GM15510 (cell line): Measurements from ENCODE around the gene ZNF678.

Source experiments
- POLR2A ChIP-seq: IDR thresholded peaks from 3 replicates; pipeline ENCODE4 v1.6.1; 2011; ENCODE audit warnings: borderline replicate concordance; ENCODE audit not compliant: insufficient read length; ENCODE audit errors: extremely low read depth

The ZNF678 gene

DNA sequence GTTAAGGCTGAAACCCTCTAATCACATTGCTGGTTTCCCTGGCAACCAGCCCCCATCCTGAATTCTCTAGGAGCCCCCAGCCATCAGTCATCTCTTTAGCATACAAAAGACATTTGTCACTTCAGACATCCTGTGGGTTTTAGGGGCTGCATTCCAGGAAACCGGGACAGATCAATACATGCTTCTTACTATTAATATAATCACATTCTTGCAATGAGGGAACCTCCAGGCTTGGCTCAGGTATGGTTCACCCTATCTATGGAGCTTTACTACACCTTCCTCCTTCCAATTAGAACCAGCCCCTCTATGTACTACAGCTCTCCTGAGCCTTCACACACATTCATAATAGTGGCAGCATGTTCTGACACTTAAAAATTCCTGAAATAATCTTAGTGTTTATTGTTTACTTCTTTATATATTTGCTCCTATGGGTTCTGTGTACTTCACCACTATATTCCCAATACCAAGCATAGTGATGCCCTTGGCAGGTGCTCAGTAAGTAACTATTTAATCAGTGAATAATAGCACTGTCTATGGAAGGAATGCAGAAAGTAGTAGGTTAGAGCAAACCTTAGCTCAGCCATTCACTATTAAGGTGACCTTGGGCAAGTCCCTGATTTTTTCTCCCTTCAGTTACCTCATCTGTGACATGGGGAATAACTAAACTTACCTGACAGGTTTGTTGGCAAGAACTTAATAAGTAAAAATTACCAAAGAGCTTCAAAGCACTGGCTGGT lies 59.6 kb downstream of the ZNF678 start:
- no peak for TF ChIP-seq POLR2A

- TF ChIP-seq POLR2A: no peak
Measured at GRCh38 chr1:227632325-227632724, 69.0 kb downstream of the ZNF678 start.

DNA sequence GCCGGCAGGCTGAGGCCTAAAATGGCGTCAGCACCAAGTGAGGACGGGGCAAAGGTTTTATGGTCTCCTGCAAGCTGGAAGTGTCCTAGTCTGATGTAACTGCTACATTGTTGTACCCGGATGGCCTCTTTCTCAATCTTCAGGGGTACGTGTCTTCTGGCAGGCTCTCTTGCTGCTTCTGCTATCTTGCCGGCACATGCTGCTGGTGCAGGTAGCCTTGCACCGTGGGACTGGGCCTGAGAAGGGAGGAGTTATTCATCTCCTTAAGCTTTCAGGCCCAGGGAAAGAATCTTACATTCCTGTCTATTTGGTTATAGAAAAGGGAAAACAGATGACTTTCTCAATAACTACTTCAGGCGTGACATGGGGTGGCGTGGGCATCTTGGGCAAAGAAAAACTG lies 72.2 kb downstream of the ZNF678 start:
- TF ChIP-seq POLR2A: no peak

- TF ChIP-seq POLR2A: no peak
Measured at GRCh38 chr1:227654431-227654830, 91.1 kb downstream of the ZNF678 start.

DNA sequence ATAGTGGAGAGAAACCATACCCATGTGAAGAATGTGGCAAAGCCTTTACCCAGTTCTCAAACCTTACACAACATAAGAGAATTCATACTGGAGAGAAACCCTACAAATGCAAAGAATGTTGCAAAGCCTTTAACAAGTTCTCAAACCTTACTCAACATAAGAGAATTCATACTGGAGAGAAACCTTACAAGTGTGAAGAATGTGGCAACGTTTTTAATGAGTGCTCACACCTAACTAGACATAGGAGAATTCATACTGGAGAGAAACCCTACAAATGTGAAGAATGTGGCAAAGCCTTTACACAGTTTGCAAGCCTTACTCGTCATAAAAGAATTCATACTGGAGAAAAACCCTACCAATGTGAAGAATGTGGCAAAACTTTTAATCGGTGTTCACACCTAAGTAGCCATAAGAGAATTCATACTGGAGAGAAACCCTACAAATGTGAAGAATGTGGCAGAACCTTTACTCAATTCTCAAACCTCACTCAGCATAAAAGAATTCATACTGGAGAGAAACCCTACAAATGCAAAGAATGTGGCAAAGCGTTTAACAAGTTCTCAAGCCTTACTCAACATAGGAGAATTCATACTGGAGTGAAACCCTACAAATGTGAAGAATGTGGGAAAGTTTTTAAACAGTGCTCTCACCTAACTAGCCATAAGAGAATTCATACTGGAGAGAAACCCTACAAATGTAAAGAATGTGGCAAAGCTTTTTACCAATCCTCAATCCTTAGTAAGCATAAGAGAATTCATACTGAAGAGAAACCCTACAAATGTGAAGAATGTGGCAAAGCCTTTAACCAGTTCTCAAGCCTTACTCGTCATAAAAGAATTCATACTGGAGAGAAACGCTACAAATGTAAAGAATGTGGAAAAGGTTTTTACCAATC lies 91.7 kb downstream of the ZNF678 start:
- no peak for TF ChIP-seq POLR2A

DNA sequence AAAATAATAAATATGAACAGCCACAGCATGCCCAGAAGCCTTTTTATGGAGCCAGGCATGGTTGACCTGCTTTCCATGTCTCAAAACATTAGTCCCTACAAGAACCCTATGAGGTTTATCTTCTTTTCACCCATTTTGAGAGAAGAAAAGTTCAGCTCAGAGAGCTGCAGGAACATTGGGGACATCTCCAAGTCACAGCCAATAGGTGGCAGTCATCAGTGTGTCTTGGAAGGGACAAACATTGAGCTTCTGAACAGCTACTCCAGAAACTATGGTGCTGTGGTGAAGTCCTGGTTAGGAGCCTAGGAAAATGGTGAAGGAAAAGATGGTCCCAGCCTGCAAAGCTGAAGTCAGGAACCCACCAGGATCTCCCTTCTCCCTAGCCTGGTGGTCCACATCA lies 98.1 kb downstream of the ZNF678 start:
- no peak for TF ChIP-seq POLR2A

DNA sequence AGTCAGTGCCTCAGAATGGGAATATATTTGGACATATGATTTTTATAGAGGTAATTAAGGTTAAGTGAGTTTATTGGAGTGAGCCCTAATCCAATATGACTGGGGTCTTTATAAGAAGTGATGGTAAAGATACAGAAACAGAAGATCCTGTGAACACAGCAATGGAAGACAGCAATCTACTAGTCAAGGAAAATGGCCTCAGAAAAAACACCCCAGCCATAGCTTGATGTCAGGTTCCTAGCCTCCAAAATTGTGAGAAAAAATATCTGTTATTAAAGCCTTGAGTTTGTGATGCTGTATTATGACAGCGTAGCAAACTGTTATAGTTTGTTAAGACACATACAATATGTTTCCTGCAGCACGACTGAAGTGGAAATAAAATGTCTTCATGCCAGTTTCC lies 99.6 kb downstream of the ZNF678 start:
- no peak for TF ChIP-seq POLR2A

DNA sequence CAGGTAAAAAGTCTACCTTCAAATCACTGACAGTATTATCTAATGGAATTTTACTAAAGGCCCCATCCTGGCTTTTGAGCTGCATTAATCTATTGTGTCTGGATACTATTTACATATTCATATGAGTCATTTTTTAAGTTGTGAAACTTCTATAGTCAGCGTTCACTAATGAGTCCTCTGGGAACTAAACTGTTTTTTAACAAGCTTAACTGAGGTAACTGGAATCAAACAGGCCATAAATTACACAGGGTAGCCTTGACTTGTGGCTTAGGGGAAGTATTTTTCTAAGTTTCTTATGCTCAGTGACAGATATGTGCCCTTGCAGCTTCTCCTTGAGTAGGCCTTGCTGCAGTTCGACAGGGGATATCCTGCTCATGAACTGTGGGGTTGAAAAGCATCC lies 102.9 kb downstream of the ZNF678 start:
- no peak for TF ChIP-seq POLR2A

DNA sequence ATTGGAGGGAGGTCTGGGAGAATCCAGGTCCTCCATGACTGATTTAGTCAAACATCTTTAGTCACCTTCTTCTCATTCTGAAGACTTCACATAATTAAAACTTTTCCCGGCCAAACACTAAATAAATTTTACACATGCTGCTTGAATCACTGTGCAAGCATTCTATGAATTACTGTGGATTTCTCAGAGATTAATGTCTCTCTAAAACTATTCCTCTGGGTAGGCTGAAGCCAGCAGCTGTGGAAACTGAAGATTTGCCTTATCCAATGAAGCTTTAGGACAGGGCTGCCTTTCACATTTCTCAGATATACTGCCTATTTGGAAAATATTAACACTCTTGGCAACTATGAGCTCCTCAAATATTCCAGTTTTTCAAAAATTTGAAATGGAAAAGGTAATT lies 110.1 kb downstream of the ZNF678 start:
- TF ChIP-seq POLR2A: no peak

GRCh38 chr1:227685807-227686206 lies 122.5 kb downstream of the ZNF678 start:
- no peak for TF ChIP-seq POLR2A

DNA sequence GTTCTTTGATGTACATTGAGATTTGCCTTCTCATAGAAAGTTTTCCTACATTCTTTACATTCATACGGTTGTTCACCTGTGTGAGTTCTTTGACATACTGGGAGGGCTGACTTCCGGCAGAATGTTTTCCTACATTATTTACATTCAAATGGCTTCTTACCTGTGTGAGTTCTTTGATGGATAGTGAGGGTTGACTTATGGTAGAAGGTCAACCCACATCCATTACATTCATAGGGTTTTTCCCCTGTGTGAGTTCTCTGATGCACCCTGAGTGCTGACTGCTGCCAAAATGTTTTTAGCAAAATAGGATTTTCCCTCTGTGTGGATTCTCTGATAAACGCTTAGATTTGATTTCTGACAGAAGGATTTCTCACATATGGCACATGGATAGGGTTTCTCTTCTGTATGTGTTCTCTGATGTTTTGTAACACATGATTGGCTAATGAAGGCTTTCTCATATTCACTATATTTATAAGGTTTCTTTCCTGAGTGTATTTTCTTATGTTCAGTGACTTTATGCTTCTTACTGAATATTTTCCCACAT lies 134.0 kb downstream of the ZNF678 start:
- TF ChIP-seq POLR2A: no peak

- no peak for TF ChIP-seq POLR2A
Measured at GRCh38 chr1:227707846-227708245, 144.5 kb downstream of the ZNF678 start.

DNA sequence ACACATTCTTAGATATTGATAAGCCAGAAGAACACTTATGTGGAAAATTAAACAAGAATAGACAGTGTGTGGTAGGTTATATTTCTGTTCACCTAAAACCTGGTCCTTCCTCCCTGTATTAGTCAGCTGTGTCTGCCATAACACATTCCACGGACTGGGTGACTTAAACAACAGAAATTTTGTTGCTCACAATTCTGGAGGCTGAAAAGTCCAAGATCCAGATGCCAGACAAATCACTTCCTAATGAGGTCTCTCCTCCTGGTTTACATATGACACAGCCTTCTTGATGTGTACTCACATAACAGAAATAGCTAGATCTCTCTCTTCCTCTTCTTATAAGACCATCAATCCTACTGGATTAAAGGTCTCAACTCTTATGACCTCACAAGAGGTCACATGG lies 146.1 kb downstream of the ZNF678 start:
- no peak for TF ChIP-seq POLR2A

GRCh38 chr1:227712648-227713047 lies 149.3 kb downstream of the ZNF678 start:
- no peak for TF ChIP-seq POLR2A

DNA sequence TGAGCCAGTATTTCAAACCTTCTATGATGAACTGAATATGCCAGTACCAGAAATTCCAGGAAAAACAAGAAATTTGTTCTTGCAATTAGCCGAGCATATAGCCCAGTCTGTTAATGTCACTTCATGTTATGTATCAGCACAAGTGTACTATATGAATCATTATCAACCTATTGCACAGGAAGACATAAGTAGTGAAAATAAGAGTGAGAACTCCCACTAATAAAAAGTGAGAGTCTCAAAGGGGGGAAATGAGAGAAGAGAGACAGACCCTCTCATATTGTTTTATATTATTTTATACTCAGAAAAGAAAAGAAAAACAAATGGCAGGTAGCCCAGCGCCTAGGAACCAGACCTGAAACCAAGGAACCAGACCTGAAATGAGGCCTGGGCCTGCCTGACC lies 155.6 kb downstream of the ZNF678 start:
- no peak for TF ChIP-seq POLR2A

DNA sequence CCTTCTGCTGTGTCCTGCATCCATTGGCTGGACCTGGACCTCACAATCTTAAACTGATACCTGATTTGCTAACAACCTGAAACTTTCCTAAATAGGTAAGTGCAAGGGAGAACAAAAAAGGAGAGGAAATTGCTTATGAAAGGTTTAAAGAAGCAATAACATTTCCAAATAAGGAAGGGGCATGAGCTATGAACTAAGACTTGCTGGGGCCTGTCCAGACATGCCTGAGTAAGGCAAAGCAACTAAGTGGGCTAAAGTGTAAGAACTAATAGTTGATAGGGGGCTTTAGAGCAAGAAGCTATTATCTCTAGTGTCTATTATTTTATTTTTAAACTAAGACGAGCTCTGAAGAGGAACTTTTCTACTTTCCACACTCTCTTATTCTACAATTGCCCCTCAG lies 160.1 kb downstream of the ZNF678 start:
- TF ChIP-seq POLR2A: no peak

DNA sequence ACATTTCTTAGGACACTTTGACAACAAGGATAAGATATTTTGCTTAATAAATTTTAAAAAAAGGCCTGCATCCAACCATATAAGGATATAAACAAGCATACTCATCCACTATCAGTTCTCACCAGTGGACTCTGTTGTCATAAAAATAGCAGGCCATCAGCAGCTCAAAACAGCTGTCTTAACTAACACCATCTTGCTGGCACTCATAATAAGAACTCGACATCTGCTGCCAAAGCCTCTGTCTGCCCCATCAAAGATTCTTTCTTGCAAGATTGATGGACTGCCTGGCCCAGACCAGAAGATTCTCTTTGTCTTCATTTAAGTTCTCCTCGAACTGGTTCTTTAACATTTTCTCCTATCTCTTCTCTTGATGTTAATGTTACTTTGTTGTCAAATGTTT lies 161.7 kb downstream of the ZNF678 start:
- no peak for TF ChIP-seq POLR2A

DNA sequence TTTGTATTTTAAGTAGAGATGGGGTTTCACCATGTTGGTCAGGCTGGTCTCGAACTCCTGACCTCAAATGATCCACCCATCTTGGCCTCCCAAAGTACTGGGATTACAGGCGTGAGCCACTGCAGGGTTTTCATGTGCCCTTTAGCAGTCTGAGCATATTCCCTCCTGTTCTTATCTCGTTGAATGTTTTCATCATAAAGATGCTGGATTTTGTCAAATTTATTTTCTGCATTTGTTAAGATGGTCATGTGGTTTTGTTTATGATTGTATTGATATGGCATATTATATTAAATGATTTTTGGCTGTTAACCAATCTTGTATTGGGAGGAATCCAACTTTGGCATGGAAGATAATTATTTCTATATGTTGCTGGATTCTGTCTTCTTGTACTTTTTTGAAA lies 163.0 kb downstream of the ZNF678 start:
- TF ChIP-seq POLR2A: no peak
